ENCODE measurements around the gene DYRK3. TPM values are rescaled to one million over a fixed set of nuclear protein-coding genes. Genes with fewer than 3 reads are reported as not detected.

DYRK3 gene
- total RNA-seq, 6 experiments from 2014 or later = 24.2 to 27.4 (median 26.9) TPM

- peaks cover 17% of the 10 kb centered on the region for H3K27me3 Mint-ChIP-seq (ENCODE audit: insufficient read depth)
- no peak for DNase-seq
- H3K36me3 Mint-ChIP-seq (ENCODE audit: low read depth) = no peaks in the 10 kb centered on the region
- no peak overlapping the region for H3K27ac Mint-ChIP-seq
- no peaks in the 10 kb centered on the region for H3K9me3 Mint-ChIP-seq
- TF ChIP-seq CTCF (IDR thresholded peaks at IDR 0.05) = no peak
- no peak overlapping the region for H3K4me3 Mint-ChIP-seq
- peaks cover 5% of the 10 kb centered on the region; the same call in 1 of the 2 replicates for H3K4me1 Mint-ChIP-seq (ENCODE audit: low read depth)
Observed at GRCh38 chr1:206668351-206668750, 33.0 kb downstream of the DYRK3 start.

GRCh38 chr1:206668874-206669410 lies 33.6 kb downstream of the DYRK3 start:
- no peak for TF ChIP-seq CTCF (IDR thresholded peaks at IDR 0.05)
- H3K9me3 Mint-ChIP-seq = no peaks in the 10 kb centered on the region
- no peak for DNase-seq
- H3K4me3 Mint-ChIP-seq = no peak overlapping the region
- no peak overlapping the region for H3K27ac Mint-ChIP-seq
- H3K36me3 Mint-ChIP-seq (ENCODE audit: low read depth) = no peaks in the 10 kb centered on the region
- H3K27me3 Mint-ChIP-seq (ENCODE audit: insufficient read depth) = peaks cover 13% of the 10 kb centered on the region
- peaks cover 5% of the 10 kb centered on the region; the same call in 1 of the 2 replicates for H3K4me1 Mint-ChIP-seq (ENCODE audit: low read depth)

- Mint-ChIP-seq H3K4me3 (no peak overlapping the region), H3K27ac (no peak overlapping the region), H3K4me1 (ENCODE audit: low read depth) (peaks cover 5% of the 10 kb centered on the region; the same call in 1 of the 2 replicates), H3K36me3 (ENCODE audit: low read depth) (no peaks in the 10 kb centered on the region), H3K27me3 (ENCODE audit: insufficient read depth) (peaks cover 4% of the 10 kb centered on the region), H3K9me3 (no peaks in the 10 kb centered on the region)
- no peak for DNase-seq
- no peak for TF ChIP-seq CTCF (IDR thresholded peaks at IDR 0.05)
Observed at GRCh38 chr1:206672011-206672688, 36.8 kb downstream of the DYRK3 start.

- no peak for DNase-seq
- H3K4me3 Mint-ChIP-seq = no peak overlapping the region
Observed at GRCh38 chr1:206672844-206673758, 37.8 kb downstream of the DYRK3 start.

More at GRCh38 chr1:206672844-206673758, 37.8 kb downstream of the DYRK3 start:
- no peak for TF ChIP-seq CTCF (IDR thresholded peaks at IDR 0.05)
- Mint-ChIP-seq H3K27ac (no peak overlapping the region), H3K27me3 (ENCODE audit: insufficient read depth) (peaks cover 3% of the 10 kb centered on the region), H3K9me3 (no peaks in the 10 kb centered on the region), H3K4me1 (ENCODE audit: low read depth) (peaks cover 5% of the 10 kb centered on the region; the same call in 1 of the 2 replicates), H3K36me3 (ENCODE audit: low read depth) (no peaks in the 10 kb centered on the region)
